OCI-LY1 (cell line): ENCODE measurements around the gene SLC38A4.

Experiments
- H2AFZ ChIP-seq: fragments of 200-600 bp; sonication (generic), shearing (Covaris generic); 2 replicates; pipeline ENCODE4 v1.6.0; 2014; ENCODE audit warnings: antibody characterized with exemption, mild to moderate bottlenecking, low read length
- H3F3A ChIP-seq: fragments of 200-600 bp; sonication (generic), shearing (Covaris generic); 2 replicates; pipeline ENCODE4 v1.6.0; 2014; ENCODE audit warnings: mild to moderate bottlenecking, antibody characterized with exemption, low read length, moderate library complexity; ENCODE audit not compliant: insufficient read depth
- H3K27ac ChIP-seq: fragments of 200-600 bp; sonication (generic); 2 replicates; pipeline ENCODE4 v1.5.1; 2014; ENCODE audit warnings: low read length, mixed run types, mild to moderate bottlenecking, low read depth; ENCODE audit not compliant: poor library complexity, severe bottlenecking
- H3K27me3 ChIP-seq: fragments of 200-600 bp; sonication (generic); 2 replicates; pipeline ENCODE4 v1.6.0; 2014; ENCODE audit warnings: antibody characterized with exemption, mild to moderate bottlenecking, low read length, moderate library complexity; ENCODE audit not compliant: insufficient read depth
- H3K36me3 ChIP-seq: fragments of 200-600 bp; sonication (generic); 2 replicates; pipeline ENCODE4 v1.6.1; 2014; ENCODE audit warnings: mild to moderate bottlenecking, antibody characterized with exemption, low read length, moderate library complexity, mixed read lengths; ENCODE audit not compliant: insufficient read depth
- H3K4me1 ChIP-seq: fragments of 200-600 bp; sonication (generic); 2 replicates; pipeline ENCODE4 v1.5.1; 2014; ENCODE audit warnings: mild to moderate bottlenecking, low read length, moderate library complexity; ENCODE audit not compliant: insufficient read depth, severe bottlenecking
- H3K4me2 ChIP-seq: fragments of 200-600 bp; sonication (generic), shearing (Covaris generic); 2 replicates; pipeline ENCODE4 v1.6.1; 2014; ENCODE audit warnings: low read length
- H3K4me3 ChIP-seq: fragments of 200-600 bp; sonication (generic); 2 replicates; pipeline ENCODE4 v1.5.1; 2014; ENCODE audit warnings: low read length, low read depth, mild to moderate bottlenecking, mixed read lengths; ENCODE audit not compliant: poor library complexity, severe bottlenecking
- H3K79me2 ChIP-seq: fragments of 200-600 bp; shearing (Covaris generic); 2 replicates; pipeline ENCODE4 v1.6.1; 2016; ENCODE audit warnings: mixed run types, low read length, mixed read lengths; ENCODE audit not compliant: insufficient read depth
- H3K9ac ChIP-seq: fragments of 200-600 bp; sonication (generic), shearing (Covaris generic); 2 replicates; pipeline ENCODE4 v1.6.1; 2014; ENCODE audit warnings: mild to moderate bottlenecking, low read length, mixed read lengths
- H3K9me2 ChIP-seq: fragments of 200-600 bp; sonication (generic), shearing (Covaris generic); 2 replicates; pipeline ENCODE4 v1.6.1; 2014; ENCODE audit warnings: low read depth, mild to moderate bottlenecking, low read length, mixed read lengths
- H3K9me3 ChIP-seq: fragments of 200-600 bp; shearing (Covaris generic); 2 replicates; pipeline ENCODE4 v1.6.1; 2014; ENCODE audit warnings: low read length, mixed read lengths
- H4K20me1 ChIP-seq: fragments of 200-600 bp; sonication (generic), shearing (Covaris generic); 2 replicates; pipeline ENCODE4 v1.6.0; 2016; ENCODE audit warnings: mild to moderate bottlenecking, low read length; ENCODE audit not compliant: insufficient read depth
- EZH2 ChIP-seq: fragments of 200-600 bp; sonication (generic), shearing (Covaris generic); IDR thresholded peaks from 2 replicates; pipeline ENCODE4 v1.8.0; 2017; ENCODE audit warnings: borderline replicate concordance, mixed run types, mild to moderate bottlenecking, antibody characterized with exemption, low read length, moderate library complexity, mixed read lengths
- TF ChIP-seq, protein P1 (sequence below): fragments of 200-600 bp; sonication (generic), shearing (Covaris generic); IDR thresholded peaks from 2 replicates; pipeline ENCODE4 v1.5.1; 2017; ENCODE audit warnings: mild to moderate bottlenecking, antibody characterized with exemption, low read length, moderate library complexity, mixed read lengths

SLC38A4 gene

DNA sequence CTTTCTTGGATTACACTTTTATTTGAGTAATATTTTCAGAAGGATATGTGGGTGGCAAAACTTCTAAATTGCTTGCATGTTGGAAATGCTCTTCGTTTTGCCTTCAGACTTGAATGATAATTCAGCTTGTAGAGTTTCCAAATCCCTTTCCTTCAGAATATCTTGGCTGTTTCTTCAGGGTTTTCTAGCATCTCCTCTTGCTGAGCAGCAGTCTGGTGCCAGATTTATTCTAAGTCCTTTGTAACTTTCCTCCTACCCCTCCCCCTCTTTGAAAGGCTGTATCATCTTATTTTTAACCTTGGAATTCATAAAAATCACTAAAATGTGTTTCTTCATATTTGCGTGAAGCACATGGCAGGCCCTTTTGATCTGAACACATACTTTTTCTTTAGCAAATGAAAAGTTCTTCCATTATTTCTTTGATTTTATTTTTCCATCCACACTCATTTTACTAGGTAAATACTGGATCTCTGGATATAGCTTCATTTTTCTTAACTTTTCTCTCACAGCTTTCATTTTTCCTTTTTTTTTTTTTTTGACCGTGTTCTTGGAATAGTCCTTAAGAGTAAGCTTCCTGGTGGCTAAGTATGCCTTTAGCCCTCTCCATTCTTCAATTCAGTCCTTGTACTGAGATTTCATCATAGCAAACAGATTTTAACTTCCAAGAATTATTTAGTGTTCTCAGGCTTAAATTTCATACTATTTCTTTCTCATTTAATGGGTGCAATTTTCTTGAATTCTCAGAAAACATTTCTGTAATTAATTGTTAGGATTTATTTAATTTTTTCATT, 102.0 kb downstream of the SLC38A4 start:
- no peaks in the 10 kb centered on the region for H3F3A ChIP-seq
- no peaks in the 10 kb centered on the region for H3K4me1 ChIP-seq
- no peaks in the 10 kb centered on the region for H3K9me3 ChIP-seq
- no peaks in the 10 kb centered on the region for H3K27me3 ChIP-seq
- H3K9me2 ChIP-seq, result no peaks in the 10 kb centered on the region
- H3K4me2 ChIP-seq, result no peak overlapping the region
- TF ChIP-seq EZH2, result no peak
- TF ChIP-seq, protein P1, sequence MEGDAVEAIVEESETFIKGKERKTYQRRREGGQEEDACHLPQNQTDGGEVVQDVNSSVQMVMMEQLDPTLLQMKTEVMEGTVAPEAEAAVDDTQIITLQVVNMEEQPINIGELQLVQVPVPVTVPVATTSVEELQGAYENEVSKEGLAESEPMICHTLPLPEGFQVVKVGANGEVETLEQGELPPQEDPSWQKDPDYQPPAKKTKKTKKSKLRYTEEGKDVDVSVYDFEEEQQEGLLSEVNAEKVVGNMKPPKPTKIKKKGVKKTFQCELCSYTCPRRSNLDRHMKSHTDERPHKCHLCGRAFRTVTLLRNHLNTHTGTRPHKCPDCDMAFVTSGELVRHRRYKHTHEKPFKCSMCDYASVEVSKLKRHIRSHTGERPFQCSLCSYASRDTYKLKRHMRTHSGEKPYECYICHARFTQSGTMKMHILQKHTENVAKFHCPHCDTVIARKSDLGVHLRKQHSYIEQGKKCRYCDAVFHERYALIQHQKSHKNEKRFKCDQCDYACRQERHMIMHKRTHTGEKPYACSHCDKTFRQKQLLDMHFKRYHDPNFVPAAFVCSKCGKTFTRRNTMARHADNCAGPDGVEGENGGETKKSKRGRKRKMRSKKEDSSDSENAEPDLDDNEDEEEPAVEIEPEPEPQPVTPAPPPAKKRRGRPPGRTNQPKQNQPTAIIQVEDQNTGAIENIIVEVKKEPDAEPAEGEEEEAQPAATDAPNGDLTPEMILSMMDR, result no peak
- H3K79me2 ChIP-seq, result no peaks in the 10 kb centered on the region
- H2AFZ ChIP-seq, result no peak overlapping the region
- no peaks in the 10 kb centered on the region for H4K20me1 ChIP-seq
- no peak overlapping the region for H3K4me3 ChIP-seq
- no peak overlapping the region for H3K9ac ChIP-seq
- H3K27ac ChIP-seq, result no peak overlapping the region
- no peaks in the 10 kb centered on the region for H3K36me3 ChIP-seq

- H3K4me1 ChIP-seq, result no peaks in the 10 kb centered on the region
- H3K4me3 ChIP-seq, result no peak overlapping the region
- H3F3A ChIP-seq, result no peaks in the 10 kb centered on the region
- H3K79me2 ChIP-seq, result no peaks in the 10 kb centered on the region
- H3K36me3 ChIP-seq, result no peaks in the 10 kb centered on the region
- no peak overlapping the region for H2AFZ ChIP-seq
- H3K4me2 ChIP-seq, result no peak overlapping the region
- no peaks in the 10 kb centered on the region for H4K20me1 ChIP-seq
- H3K9me2 ChIP-seq, result no peaks in the 10 kb centered on the region
- H3K27ac ChIP-seq, result no peak overlapping the region
- H3K9ac ChIP-seq, result no peak overlapping the region
- no peaks in the 10 kb centered on the region for H3K27me3 ChIP-seq
- H3K9me3 ChIP-seq, result no peaks in the 10 kb centered on the region
- no peak for TF ChIP-seq EZH2
- TF ChIP-seq, protein P1, result no peak
Measured at GRCh38 chr12:46722394-46723185, 103.2 kb downstream of the SLC38A4 start.

- Histone ChIP-seq H2AFZ (no peak overlapping the region), H3K4me2 (no peak overlapping the region), H3K9me2 (no peaks in the 10 kb centered on the region), H3K9me3 (no peaks in the 10 kb centered on the region), H3F3A (no peaks in the 10 kb centered on the region), H3K36me3 (no peaks in the 10 kb centered on the region), H3K9ac (no peak overlapping the region), H3K79me2 (no peaks in the 10 kb centered on the region), H3K27me3 (no peaks in the 10 kb centered on the region), H3K27ac (no peak overlapping the region), H4K20me1 (no peaks in the 10 kb centered on the region), H3K4me1 (no peaks in the 10 kb centered on the region), H3K4me3 (no peak overlapping the region)
- TF ChIP-seq EZH2, result no peak
- TF ChIP-seq, protein P1, result no peak
Measured at GRCh38 chr12:46718495-46718894, 107.3 kb downstream of the SLC38A4 start.
